ENCODE data around the gene VKORC1L1. TPM values are rescaled to one million over a fixed set of nuclear protein-coding genes. Genes with fewer than 3 reads are reported as not detected.
"Not testable (repeated sequence)": the region's sequence is repeated elsewhere in the genome, so short reads cannot be mapped to it uniquely, and the experiment has no call there.

The VKORC1L1 gene
- 27.0 TPM for polyA plus RNA-seq (2013, experiment 1 of 2; ENCODE audit: insufficient read length)
- 27.6 TPM for polyA plus RNA-seq (2013, experiment 2 of 2; ENCODE audit: insufficient read length)

- peak; percentile 96 for DNase-seq
Observed at GRCh38 chr7:65872776-65873581, at the start of gene VKORC1L1. TSS of gene VKORC1L1 (plus strand) at chr7:65873074. CDS start at chr7:65873372, 298 bp downstream.

- DNase-seq, result no peak
Observed at GRCh38 chr7:65827366-65827765, 45.5 kb upstream of the VKORC1L1 start.

- peak; percentile 29 for DNase-seq
Observed at GRCh38 chr7:65832281-65832680, 40.6 kb upstream of the VKORC1L1 start.

GRCh38 chr7:65836684-65837083 lies 36.2 kb upstream of the VKORC1L1 start:
- not testable (repeated sequence) for DNase-seq

GRCh38 chr7:65837541-65837956 lies 35.3 kb upstream of the VKORC1L1 start:
- peak; percentile 16 for DNase-seq

- no peak for DNase-seq
Observed at GRCh38 chr7:65839846-65840245, 33.0 kb upstream of the VKORC1L1 start.

- no peak for DNase-seq
Observed at GRCh38 chr7:65840446-65840845, 32.4 kb upstream of the VKORC1L1 start.

- DNase-seq, result not testable (repeated sequence)
Observed at GRCh38 chr7:65843616-65844015, 29.3 kb upstream of the VKORC1L1 start.

GRCh38 chr7:65846008-65846570 lies 26.8 kb upstream of the VKORC1L1 start:
- no peak for DNase-seq

GRCh38 chr7:65853426-65853825 lies 19.4 kb upstream of the VKORC1L1 start:
- not testable (repeated sequence) for DNase-seq

GRCh38 chr7:65853892-65854291 lies 19.0 kb upstream of the VKORC1L1 start:
- DNase-seq, result not testable (repeated sequence)

- DNase-seq, result not testable (repeated sequence)
Observed at GRCh38 chr7:65857321-65857894, 15.5 kb upstream of the VKORC1L1 start.

- not testable (repeated sequence) for DNase-seq
Observed at GRCh38 chr7:65858660-65859059, 14.2 kb upstream of the VKORC1L1 start.

- DNase-seq, result not testable (repeated sequence)
Observed at GRCh38 chr7:65866244-65866643, 6.6 kb upstream of the VKORC1L1 start.

- DNase-seq, result not testable (repeated sequence)
Observed at GRCh38 chr7:65867681-65868080, 5.2 kb upstream of the VKORC1L1 start.

- DNase-seq, result peak; percentile 41
Observed at GRCh38 chr7:65869312-65869711, 3.6 kb upstream of the VKORC1L1 start.

GRCh38 chr7:65871451-65871850 lies 1.4 kb upstream of the VKORC1L1 start:
- not testable (repeated sequence) for DNase-seq

- DNase-seq, result peak; percentile 1
Observed at GRCh38 chr7:65873582-65874193, 814 bp downstream of the VKORC1L1 start.

GRCh38 chr7:65875715-65876114 lies 2.8 kb downstream of the VKORC1L1 start:
- not testable (repeated sequence) for DNase-seq

GRCh38 chr7:65879292-65880153 lies 6.6 kb downstream of the VKORC1L1 start:
- DNase-seq, result not testable (repeated sequence)

GRCh38 chr7:65880242-65880641 lies 7.4 kb downstream of the VKORC1L1 start:
- not testable (repeated sequence) for DNase-seq

GRCh38 chr7:65884983-65885382 lies 12.1 kb downstream of the VKORC1L1 start:
- DNase-seq, result not testable (repeated sequence)

Measured in fibroblast of skin of scalp (primary cell).